Activated CD8-positive, alpha-beta memory T cell treated with anti-CD3 and anti-CD28 coated beads, Interleukin-2, amount 50 U/mL, for 24 hours (primary cell): Measurements from ENCODE around the gene PLPPR3.
"Not testable (repeated sequence)": the region's sequence is repeated elsewhere in the genome, so short reads cannot be mapped to it uniquely, and the experiment has no call there.

Source experiments
- DNase-seq: peaks from one replicate; pipeline ENCODE4 v3.0.0-alpha.2; 2020; ENCODE audit errors: extremely low read depth

The PLPPR3 gene

GRCh38 chr19:854549-854948, 32.8 kb upstream of the PLPPR3 start:
- no peak for DNase-seq

GRCh38 chr19:853614-854220, 32.0 kb upstream of the PLPPR3 start:
- DNase-seq = not testable (repeated sequence)

- no peak for DNase-seq
Observed at GRCh38 chr19:853014-853585, 31.3 kb upstream of the PLPPR3 start.

GRCh38 chr19:852136-853013, 30.6 kb upstream of the PLPPR3 start, which contains the start of gene ELANE:
ELANE (plus strand) TSS chr19:852303; CDS start chr19:852329, 26 bp downstream.
- DNase-seq = no peak

GRCh38 chr19:850979-851335, 29.2 kb upstream of the PLPPR3 start:
- DNase-seq = no peak

GRCh38 chr19:850221-850978, 28.6 kb upstream of the PLPPR3 start:
- no peak for DNase-seq

GRCh38 chr19:849195-849594, 27.4 kb upstream of the PLPPR3 start:
- not testable (repeated sequence) for DNase-seq

GRCh38 chr19:848386-848921, 26.7 kb upstream of the PLPPR3 start:
- no peak for DNase-seq

GRCh38 chr19:845707-846521, 24.2 kb upstream of the PLPPR3 start:
- no peak for DNase-seq

- no peak for DNase-seq
Observed at GRCh38 chr19:844546-844971, 22.8 kb upstream of the PLPPR3 start.

GRCh38 chr19:843836-844545, 22.2 kb upstream of the PLPPR3 start:
- DNase-seq = no peak

GRCh38 chr19:843180-843835, 21.6 kb upstream of the PLPPR3 start:
- DNase-seq = no peak

GRCh38 chr19:842802-843179, 21.0 kb upstream of the PLPPR3 start:
- not testable (repeated sequence) for DNase-seq

GRCh38 chr19:840519-841206, 18.9 kb upstream of the PLPPR3 start, which contains the start of gene PRTN3:
PRTN3 (plus strand) TSS chr19:840999; CDS start chr19:841009, 10 bp downstream.
- no peak for DNase-seq

- DNase-seq = no peak
Observed at GRCh38 chr19:835210-835810, 13.6 kb upstream of the PLPPR3 start.

GRCh38 chr19:834216-834615, 12.5 kb upstream of the PLPPR3 start:
- no peak for DNase-seq

GRCh38 chr19:831407-832369, 9.9 kb upstream of the PLPPR3 start:
- DNase-seq = no peak
